ENCODE data around the gene PROK1. TPM values are rescaled to one million over a fixed set of nuclear protein-coding genes. Genes with fewer than 3 reads are reported as not detected.

PROK1 gene
- total and polyA plus RNA-seq, 2 of the 13 experiments (the other 11 are each of a cell fraction or from before 2014, with no cell fraction given), result 0.07 TPM; not detected in 1

GRCh38 chr1:110418729-110419128, 32.2 kb upstream of the PROK1 start:
- Histone ChIP-seq H3K9ac (ENCODE audit: insufficient read depth, low read depth, low read length) (no peak overlapping the region), H2AFZ (ENCODE audit: low read length) (no peak overlapping the region), H3K27me3 (ENCODE audit: control insufficient read depth in 1 of 2, insufficient read depth in 2 of 2, low read length in 2 of 2) (no peaks in the 10 kb centered on the region), H3K27ac (ENCODE audit: extremely low read length, insufficient read depth, low read length) (no peak overlapping the region), H3K4me3 (replicated peaks in 1 of 3; ENCODE audit: insufficient read depth in 1 of 3, low read depth in 2 of 3, low read length in 3 of 3) (no peak overlapping the region), H3K36me3 (replicated peaks in 1 of 2; ENCODE audit: control insufficient read depth in 1 of 2, insufficient read depth in 2 of 2, low read length in 2 of 2) (no peaks in the 10 kb centered on the region), H4K20me1 (ENCODE audit: insufficient read depth, low read length) (no peaks in the 10 kb centered on the region), H3K79me2 (ENCODE audit: insufficient read depth, low read length) (no peaks in the 10 kb centered on the region), H3K4me1 (ENCODE audit: insufficient read depth, low read length) (no peaks in the 10 kb centered on the region), H3K9me3 (ENCODE audit: low read length) (no peaks in the 10 kb centered on the region), H3K4me2 (ENCODE audit: low read depth, low read length) (no peak overlapping the region)
- FAIRE-seq (no peak), DNase-seq (ENCODE audit: low spot score) (no peak), ATAC-seq (no peak)
- BruUV-seq (replicated peaks), result no TSS peak
- POLR2A ChIA-PET, result no interaction called here
- CTCF ChIA-PET (ENCODE audit: low intra/inter-chr PET ratio, low total read pairs), result no interaction called here
- in situ Hi-C loops (cut with HindIII; ENCODE audit: extremely low pct_ligation_motif_present, low pct_unique_long_range_greater_than_20kb), result no loop called here
- intact Hi-C loops (cut with micrococcal nuclease; ENCODE audit: unreplicated experiment), result no loop called here
- TF ChIP-seq IKZF4 (CRISPR knock-in tag; IDR thresholded peaks at IDR 0.05; ENCODE audit: borderline replicate concordance, low read depth, not compliant biosample characterization), result no peak
- no peak for TF ChIP-seq ELF4 (CRISPR knock-in tag; IDR thresholded peaks at IDR 0.05; ENCODE audit: borderline replicate concordance)
- no peak for TF ChIP-seq ZNF629 (CRISPR knock-in tag; conservative IDR thresholded peaks at IDR 0.05)
- TF ChIP-seq, protein P1, sequence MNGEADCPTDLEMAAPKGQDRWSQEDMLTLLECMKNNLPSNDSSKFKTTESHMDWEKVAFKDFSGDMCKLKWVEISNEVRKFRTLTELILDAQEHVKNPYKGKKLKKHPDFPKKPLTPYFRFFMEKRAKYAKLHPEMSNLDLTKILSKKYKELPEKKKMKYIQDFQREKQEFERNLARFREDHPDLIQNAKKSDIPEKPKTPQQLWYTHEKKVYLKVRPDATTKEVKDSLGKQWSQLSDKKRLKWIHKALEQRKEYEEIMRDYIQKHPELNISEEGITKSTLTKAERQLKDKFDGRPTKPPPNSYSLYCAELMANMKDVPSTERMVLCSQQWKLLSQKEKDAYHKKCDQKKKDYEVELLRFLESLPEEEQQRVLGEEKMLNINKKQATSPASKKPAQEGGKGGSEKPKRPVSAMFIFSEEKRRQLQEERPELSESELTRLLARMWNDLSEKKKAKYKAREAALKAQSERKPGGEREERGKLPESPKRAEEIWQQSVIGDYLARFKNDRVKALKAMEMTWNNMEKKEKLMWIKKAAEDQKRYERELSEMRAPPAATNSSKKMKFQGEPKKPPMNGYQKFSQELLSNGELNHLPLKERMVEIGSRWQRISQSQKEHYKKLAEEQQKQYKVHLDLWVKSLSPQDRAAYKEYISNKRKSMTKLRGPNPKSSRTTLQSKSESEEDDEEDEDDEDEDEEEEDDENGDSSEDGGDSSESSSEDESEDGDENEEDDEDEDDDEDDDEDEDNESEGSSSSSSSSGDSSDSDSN (CRISPR knock-in tag; IDR thresholded peaks at IDR 0.05), result no peak
- TF ChIP-seq MIXL1 (CRISPR knock-in tag; IDR thresholded peaks at IDR 0.05), result no peak
- TF ChIP-seq MEIS1 (CRISPR knock-in tag; IDR thresholded peaks at IDR 0.05; ENCODE audit: borderline replicate concordance), result no peak
- TF ChIP-seq RBAK (CRISPR knock-in tag; IDR thresholded peaks at IDR 0.05), result no peak
- TF ChIP-seq PHF21A (CRISPR knock-in tag; IDR thresholded peaks at IDR 0.05), result no peak
- no peak for TF ChIP-seq RFX1 (IDR thresholded peaks at IDR 0.05)
- 78% methylated on average over 1 of the region's 1 CpG for WGBS (ENCODE audit: low lambda C conversion rate)
